ENCODE data around the gene MKI67.
"Not testable (repeated sequence)": the region's sequence is repeated elsewhere in the genome, so short reads cannot be mapped to it uniquely, and the experiment has no call there.

Gene MKI67

GRCh38 chr10:128105383-128105782 lies 20.8 kb downstream of the MKI67 start:
- DNase-seq, result no peak

GRCh38 chr10:128103229-128103714 lies 23.0 kb downstream of the MKI67 start:
- DNase-seq, result no peak

- DNase-seq, result no peak
These were observed 23.6 kb downstream of the MKI67 start for GRCh38 chr10:128102480-128103228.

GRCh38 chr10:128101901-128102300 lies 24.3 kb downstream of the MKI67 start:
- DNase-seq, result no peak

- no peak for DNase-seq
These were observed 26.3 kb downstream of the MKI67 start for GRCh38 chr10:128099901-128100300.

GRCh38 chr10:128098631-128099030 lies 27.6 kb downstream of the MKI67 start:
- no peak for DNase-seq

- DNase-seq, result no peak
These were observed 28.4 kb downstream of the MKI67 start for GRCh38 chr10:128097783-128098182.

GRCh38 chr10:128096486-128097199 lies 29.6 kb downstream of the MKI67 start:
- DNase-seq, result no peak

- no peak for DNase-seq
These were observed 30.3 kb downstream of the MKI67 start for GRCh38 chr10:128095753-128096469.

- DNase-seq, result no peak
These were observed 31.0 kb downstream of the MKI67 start for GRCh38 chr10:128095027-128095752.

GRCh38 chr10:128094596-128094995 lies 31.6 kb downstream of the MKI67 start:
- not testable (repeated sequence) for DNase-seq

- no peak for DNase-seq
These were observed 33.8 kb downstream of the MKI67 start for GRCh38 chr10:128092454-128092853.

GRCh38 chr10:128091636-128092210 lies 34.5 kb downstream of the MKI67 start:
- DNase-seq, result no peak

GRCh38 chr10:128087884-128088709 lies 38.1 kb downstream of the MKI67 start:
- DNase-seq, result no peak

- DNase-seq, result no peak
These were observed 38.9 kb downstream of the MKI67 start for GRCh38 chr10:128087146-128087883.

- no peak for DNase-seq
These were observed 40.0 kb downstream of the MKI67 start for GRCh38 chr10:128086003-128086863.

- DNase-seq, result no peak
These were observed 41.2 kb downstream of the MKI67 start for GRCh38 chr10:128084991-128085390.

GRCh38 chr10:128084364-128084763 lies 41.9 kb downstream of the MKI67 start:
- DNase-seq, result no peak

GRCh38 chr10:128083191-128083895 lies 42.9 kb downstream of the MKI67 start:
- DNase-seq, result no peak
